ENCODE measurements around the gene PRSS36.
A peak's percentile ranks its signal among the peaks of the same experiment; 100 is the strongest.
"Not testable (repeated sequence)": the region's sequence is repeated elsewhere in the genome, so short reads cannot be mapped to it uniquely, and the experiment has no call there.

Gene PRSS36

DNA sequence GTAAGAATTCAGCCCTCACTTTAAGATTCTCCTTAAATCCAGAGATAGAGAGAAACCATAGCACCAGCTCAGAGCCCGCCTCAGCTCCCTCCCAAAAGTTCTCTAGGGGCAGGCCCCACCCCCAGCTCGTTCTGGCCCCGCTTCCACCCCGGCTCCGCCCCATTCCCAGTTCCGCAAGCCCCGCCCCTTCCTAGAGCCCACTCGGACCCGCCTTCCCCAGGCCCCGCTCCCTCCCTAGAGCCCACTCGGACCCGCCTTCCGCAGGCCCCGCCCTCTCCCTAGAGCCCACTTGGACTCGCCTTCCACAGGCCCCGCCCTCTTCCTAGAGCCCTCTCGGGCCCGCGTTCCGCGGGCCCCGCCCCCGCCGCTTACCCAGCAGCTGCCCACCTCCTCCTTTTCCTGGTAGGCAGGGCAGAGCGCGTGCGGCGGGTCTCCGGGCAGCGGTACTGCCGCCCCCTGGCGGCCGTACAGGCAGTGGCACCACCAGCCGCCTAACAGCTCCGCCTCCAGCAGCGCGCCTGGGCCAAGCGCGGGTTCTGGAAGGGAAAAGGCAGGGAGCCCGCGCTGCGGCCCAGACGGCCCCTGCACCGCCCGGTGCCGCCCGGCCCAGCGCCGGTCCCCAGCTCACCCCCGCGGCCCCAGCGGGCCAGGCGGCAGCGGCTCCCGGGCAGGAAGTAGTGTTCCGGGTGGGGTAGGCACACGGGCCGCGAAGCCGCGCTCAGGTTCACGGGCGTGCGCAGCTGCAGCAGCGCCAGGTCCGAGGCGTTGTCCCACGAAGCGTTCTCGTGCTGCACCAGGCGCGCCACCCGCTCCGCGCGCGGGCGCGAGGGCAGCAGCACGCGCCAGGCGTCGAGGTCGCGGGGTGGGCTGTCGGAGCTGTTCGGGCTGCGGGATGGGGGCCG lies 7.5 kb downstream of the PRSS36 start:
- DNase-seq (ENCODE audit: low read depth, low spot score) = peak; percentile 99

DNA sequence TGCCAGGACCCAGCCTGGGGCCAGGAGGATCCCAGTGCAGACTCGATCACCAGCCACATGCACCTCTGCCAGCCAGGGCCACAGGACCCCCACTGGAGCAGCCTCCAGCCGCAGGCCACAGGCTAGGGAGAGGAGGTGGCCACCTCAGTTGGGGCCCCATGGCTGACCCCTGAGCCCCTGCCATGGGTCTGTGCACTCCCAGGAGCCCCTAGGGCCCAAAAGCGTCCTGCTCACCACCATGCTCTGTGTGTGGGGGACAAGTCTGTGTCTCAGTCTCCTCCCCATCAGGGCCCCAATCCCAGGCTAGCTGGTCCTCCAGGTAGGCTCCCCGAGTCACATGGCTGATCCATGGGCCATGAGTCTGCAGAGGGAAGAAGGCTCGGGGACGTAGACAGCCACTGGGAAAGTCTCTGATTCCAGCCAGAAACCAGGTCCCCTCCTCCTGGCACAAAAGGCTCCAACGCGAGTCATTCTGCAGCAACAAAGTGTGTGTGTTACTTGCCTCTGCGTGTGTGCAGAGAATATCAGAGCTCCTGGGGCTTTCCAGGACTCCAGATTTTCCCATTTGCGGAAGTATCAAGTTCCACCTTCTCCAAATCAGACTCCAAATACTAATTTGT lies 8.3 kb downstream of the PRSS36 start:
- no peak for DNase-seq (ENCODE audit: low read depth, low spot score)

DNA sequence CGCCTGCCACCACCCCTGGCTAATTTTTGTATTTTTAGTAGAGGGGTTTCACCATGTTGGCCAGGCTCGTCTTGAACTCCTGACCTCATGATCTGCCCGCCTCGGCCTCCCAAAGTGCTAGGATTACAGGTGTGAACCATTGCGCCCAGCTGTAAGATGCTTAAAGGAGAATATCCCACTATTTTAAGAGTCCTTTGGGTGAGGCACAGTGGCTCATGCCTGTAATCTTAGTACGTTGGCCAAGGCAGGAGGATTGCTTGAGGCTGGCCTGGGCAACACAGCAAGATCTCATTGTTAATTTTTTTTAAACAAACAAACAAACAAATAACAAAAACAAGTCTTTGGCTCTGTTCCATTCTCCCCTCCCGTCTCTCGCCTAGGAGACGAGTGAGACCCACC lies 8.8 kb downstream of the PRSS36 start:
- DNase-seq (ENCODE audit: low read depth, low spot score) = not testable (repeated sequence)

DNA sequence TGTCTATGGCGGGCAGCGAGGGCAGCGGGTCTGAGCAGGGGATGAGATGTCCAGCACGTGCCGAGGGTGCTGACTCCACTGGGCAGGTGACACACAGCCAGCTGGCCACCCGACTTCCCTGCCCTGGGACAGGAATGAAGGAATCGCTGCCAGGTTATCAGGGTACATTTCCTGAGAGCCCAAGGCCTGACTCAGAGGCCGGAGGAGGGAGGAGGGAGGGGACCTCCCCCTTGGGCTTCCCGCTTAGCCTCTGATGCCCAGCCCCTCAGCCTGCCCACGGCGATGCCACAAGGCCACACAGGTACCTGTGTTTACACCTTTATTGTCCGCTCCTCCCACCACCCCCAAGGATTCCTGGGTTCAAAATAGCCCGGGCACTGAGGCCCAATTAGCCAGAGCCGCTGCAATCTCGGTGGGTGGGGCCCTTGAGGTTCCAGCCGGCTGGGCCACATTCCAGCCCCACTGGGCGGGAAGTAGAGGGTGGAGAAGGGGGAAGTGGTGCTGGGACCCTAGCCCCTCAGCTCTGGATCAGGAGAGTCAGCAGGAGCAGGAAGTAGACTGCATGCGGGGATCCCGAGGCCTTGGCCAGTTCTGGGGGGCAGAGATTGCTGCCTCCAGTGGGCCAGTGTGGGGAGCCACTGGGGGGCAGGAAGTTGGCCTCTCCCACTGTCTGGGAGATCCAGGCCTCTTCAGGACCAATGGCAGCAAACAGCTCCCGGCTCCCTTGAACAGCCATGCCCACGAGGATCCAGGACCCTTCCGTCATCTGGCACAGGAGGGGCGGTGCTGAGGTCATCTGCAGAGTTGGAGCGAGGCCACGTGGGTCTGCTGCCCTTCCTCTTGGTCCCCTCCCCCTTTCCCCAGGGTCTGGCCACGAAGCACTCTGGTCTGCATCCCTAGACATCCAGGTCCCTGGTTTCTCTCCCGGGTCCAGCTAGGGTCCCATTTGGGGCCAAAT lies 11.0 kb downstream of the PRSS36 start:
- DNase-seq (ENCODE audit: low read depth, low spot score) = peak; percentile 90

DNA sequence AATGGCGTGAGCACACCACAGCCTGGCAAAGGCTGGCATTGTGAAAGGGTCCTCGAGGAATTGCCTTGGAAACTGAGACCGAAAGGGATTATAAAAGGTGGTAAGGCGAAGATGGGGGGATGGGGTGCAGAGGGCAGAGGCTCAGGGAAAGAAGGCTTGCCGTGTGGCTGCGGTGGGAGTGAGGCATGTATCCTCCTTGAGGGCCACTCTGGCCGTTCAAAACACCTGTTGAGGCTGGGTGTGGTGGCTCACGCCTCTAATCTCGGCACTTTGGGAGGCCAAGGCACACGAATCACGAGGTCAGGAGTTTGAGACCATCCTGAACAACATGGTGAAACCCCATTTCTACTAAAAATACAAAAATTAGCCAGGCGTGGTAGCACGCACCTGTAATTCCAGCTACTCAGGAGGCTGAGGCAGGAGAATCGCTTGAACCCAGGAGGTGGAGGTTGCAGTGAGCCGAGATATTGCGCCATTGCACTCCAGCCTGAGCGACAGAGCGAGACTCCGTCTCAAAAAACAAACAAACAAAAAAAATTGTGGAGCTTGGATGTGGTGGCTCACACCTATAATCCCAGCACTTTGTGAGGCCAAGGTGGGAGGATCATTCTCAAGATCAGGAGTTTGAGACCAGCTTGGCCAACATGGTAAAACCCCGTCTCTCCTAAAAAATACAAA lies 12.9 kb downstream of the PRSS36 start:
- DNase-seq (ENCODE audit: low read depth, low spot score) = not testable (repeated sequence)

DNA sequence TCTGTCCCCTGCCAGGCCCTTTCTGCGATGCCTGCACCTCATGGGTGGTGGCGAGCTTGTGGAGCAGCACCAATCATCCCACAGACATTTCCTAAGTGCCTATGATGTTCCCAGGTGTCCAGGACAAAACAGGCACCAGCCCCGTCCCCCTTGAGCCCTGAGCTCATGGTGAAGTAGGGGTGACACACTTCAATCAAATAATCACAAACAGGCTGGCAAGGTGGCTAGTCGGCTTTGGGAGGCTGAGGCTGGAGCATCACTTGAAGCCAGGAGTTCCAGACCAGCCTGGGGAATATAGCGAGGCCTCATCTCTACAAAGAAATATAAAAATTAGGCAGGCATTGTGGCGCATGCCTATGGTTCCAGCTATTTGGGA lies 13.6 kb downstream of the PRSS36 start:
- no peak for DNase-seq (ENCODE audit: low read depth, low spot score)

DNA sequence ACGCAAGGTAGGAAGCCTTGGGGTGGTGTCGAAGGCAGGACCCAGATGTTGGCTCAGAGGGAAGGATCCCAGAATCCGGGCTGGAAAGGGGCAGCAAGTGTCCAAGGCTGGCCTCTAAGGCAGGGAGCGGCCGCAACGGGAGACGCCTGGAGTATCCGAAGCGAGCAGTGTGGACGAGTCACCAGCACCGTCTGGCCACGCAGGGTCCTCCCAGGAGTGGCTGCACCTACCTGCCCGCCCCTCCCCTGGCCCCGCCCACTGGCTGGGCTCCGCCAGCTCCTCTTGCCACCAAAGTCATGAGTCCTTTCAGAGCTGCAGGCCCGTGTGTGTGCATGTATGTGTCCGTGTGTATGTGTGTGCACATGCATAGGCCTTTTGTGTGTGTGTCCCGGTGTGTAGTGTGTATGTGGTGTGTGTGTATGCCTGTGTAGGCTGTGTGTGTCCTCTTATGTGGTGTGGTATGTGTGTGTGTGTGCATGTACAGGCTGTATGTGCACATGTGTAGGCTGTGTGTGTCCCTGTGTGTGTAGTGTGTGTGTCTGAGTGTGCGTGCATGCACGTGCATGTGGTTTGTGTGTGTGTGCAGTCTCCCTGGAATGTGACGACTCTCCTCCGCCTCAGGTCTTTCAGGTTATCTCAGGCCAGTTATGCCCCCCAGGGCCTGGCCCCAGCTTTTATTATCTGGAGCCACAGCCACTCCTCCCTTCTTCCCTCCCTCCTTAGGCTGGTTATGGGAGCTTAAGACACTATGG lies 14.2 kb downstream of the PRSS36 start, which contains the start of gene PRSS8:
TSS of gene PRSS8 (minus strand) at position 193 of the 752 bp plus-strand sequence. CDS start 229 bp downstream, outside the sequence.
- peak; percentile 75 for DNase-seq (ENCODE audit: low read depth, low spot score)

DNA sequence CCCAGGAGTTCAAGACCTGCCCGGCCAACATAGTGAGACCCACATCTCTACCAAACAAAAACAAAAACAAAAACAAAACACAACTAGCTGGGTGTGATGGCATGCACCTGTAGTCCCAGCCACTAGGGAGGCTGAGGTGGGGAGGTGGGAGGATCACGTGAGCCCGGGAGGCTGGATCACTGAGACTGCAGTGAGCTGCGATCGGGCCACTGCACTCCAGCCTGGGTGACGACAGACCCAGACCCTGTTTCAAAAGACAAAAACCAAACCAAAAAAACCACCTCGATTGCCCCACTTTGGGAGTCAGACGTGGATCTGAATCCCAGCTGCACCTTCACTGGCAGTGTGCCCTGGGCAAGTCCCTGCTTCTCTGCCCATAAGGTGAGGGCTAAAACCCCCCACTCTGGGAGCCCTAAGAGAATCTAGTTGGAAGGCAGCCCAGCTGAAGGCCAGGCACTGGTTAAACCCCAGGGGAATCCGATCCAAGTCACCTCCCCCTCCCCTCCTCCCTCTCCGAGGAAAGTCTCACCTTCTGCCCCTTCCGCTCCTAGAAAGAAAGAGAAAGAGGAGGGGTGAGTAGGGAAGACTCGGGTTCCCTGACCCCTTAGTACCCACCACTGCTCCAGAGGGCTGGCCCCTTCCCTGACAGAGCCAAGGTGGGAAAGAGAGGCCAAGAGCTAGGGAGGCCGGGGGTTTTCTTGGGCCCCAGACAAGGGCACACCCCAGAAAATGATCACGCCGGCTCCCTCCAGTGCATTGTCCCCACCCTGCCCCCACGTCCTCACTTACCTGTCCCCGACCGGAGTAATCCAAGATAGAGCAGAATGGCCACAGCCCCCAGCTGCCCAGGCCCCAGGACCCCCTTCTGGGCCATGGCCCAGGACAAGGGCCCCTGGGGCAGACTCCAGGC lies 15.0 kb downstream of the PRSS36 start:
- peak; percentile 85 for DNase-seq (ENCODE audit: low read depth, low spot score)

DNA sequence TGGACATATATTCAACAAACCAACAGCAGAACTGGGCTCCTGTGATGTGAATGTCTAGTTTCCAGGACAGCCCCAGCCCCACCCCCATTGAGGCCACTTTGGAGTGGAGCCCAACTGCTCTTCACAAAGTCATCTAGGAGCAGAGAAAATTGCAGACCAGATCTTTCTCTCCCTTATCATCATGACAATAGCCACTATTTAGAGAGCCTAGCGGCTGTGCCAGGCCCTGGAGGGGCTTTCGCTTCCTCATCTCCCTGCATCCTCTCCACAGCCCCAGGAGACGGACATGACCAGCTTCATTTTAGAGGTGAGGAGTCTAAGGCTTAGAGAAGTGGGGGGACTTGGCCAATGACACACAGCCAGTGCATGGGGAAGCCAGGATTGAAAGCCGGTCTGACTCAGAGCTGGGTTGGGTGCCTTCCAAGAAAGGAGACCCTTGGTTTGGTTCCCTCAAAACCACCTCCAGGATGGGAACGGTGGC lies 15.7 kb downstream of the PRSS36 start:
- DNase-seq (ENCODE audit: low read depth, low spot score) = peak; percentile 82

DNA sequence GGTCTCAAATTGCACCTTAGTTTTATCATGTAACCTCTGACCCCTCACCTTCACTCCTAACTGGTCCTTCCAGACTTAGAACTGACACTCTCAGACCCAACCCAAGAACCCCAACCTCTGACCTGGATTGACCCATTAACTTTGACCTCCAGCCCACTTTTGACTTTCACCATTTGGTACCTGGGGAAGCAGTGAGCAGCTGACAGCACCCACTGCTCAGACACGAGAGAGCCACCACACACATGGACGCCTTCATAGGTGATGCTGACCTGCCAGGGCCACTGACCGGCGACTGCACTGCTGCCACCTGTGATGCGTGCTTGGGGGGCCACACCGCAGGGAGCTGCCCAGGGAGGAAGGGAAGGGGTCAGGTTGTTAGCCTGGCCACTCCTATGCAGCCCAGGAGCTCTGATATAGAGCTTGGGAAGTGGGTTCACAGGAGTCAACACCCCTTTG lies 16.8 kb downstream of the PRSS36 start:
- DNase-seq (ENCODE audit: low read depth, low spot score) = no peak

DNA sequence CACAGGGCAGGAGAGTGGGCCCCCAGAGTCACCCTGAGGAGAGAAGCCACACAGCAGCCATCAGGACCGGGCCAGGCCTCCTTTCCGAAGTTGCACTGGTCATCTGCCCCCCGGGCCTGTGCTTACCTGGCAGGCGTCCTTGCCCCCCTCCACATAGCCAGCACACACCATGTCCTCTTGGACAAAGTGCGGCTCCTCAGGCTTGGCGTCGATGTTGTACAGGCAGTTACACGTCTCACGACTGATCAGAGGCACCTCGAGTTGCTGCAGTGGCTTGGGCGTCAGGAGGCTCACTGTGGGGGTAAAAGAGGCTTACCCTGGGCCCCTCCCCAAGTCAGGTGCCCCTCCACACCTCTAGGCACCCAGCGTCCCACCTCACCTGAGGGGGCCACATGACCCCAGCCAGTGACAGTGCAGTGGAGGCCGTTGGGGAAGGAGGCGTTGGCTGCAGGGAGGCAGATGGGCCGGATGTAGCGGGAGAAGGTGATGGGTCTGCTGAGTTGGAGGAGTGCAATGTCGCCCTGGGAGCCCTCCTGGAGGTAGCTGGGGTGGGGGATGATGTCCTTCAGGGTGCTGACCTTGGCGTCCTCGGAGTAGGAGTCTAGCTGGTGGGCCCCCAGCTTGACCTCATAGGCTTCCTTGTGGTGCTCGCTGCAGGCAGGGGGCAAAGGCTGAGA lies 17.4 kb downstream of the PRSS36 start:
- DNase-seq (ENCODE audit: low read depth, low spot score) = no peak

DNA sequence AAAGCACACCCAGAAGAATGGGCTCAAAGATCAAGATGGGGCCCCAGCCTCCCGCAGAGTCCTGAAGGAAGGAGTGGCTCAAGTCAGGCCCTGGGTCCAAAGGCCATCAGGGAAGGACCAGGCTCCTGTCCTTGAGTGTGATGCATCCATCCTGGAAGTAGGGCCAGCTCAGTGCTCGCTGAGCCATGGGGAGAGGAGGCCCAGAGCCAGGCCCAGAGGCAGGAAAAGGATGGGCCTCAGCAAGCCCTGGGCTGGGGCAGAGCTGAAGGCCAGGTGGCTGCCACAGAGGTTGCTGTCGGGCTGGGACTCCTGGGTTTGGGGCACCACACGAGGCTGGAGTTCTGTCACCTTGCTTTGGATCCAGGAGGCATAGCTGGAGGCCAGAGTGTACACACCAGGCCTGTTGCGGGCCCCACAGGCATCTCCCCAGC lies 18.0 kb downstream of the PRSS36 start:
- no peak for DNase-seq (ENCODE audit: low read depth, low spot score)

DNA sequence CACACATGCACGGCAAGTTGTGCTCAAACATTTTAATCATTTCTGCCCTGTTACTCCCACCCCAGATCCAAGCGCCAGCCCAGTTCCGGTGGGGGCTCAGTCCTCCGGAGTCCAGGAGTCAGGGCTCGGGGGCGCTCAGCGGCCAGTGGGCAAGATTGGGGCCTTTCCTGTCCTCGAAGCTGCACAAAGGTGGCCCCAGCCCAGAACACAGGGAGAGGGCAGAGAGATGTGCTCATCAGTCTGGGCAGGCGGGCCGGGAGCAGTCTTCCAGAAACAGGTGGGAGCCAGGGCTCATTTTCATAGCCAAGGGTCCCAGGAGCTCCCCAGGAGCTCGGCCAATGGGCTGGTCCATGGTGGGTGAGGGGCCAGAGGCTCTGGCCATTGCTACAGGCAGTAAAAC lies 18.4 kb downstream of the PRSS36 start:
- DNase-seq (ENCODE audit: low read depth, low spot score) = no peak

DNA sequence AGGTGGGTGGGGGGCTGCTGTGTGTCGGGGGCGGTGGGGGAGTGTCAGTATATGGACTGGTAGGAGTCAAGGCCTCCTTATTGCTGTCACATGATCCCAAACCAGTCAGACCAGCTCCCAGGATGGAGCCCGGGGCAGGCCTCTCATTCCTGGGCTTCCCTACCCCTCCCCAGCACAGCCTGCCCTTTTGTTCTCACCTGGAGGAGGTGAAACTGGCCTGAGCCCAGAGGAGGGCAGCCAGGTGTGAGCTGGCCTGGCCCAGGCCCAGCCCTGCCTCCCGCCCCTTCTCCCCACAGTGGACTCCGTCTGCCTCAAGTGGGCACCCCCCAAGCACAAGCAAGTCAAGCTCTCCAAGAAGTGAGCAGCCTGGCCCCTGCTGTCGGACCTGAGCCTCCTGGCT lies 19.0 kb downstream of the PRSS36 start:
- peak; percentile 94 for DNase-seq (ENCODE audit: low read depth, low spot score)

DNA sequence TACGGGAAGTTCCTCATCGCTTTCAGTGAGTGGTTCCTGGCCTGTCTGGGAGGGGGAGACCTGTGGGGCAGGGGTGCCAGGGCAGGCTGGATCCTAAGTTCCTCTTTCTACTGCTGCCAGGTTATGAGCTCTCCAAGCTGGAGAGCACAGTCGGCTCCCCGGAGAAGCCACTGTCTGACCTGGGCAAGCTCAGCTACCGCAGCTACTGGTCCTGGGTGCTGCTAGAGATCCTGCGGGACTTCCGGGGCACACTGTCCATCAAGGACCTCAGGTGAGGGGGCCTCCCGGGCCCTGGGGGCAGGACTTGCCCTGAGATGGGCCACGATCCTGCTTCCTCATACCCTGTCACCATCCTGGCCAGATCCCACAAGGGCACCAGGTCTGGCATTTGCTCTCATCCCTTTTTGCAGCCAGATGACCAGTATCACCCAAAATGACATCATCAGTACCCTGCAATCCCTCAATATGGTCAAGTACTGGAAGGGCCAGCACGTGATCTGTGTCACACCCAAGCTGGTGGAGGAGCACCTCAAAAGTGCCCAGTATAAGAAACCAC lies 19.5 kb downstream of the PRSS36 start:
- no peak for DNase-seq (ENCODE audit: low read depth, low spot score)

DNA sequence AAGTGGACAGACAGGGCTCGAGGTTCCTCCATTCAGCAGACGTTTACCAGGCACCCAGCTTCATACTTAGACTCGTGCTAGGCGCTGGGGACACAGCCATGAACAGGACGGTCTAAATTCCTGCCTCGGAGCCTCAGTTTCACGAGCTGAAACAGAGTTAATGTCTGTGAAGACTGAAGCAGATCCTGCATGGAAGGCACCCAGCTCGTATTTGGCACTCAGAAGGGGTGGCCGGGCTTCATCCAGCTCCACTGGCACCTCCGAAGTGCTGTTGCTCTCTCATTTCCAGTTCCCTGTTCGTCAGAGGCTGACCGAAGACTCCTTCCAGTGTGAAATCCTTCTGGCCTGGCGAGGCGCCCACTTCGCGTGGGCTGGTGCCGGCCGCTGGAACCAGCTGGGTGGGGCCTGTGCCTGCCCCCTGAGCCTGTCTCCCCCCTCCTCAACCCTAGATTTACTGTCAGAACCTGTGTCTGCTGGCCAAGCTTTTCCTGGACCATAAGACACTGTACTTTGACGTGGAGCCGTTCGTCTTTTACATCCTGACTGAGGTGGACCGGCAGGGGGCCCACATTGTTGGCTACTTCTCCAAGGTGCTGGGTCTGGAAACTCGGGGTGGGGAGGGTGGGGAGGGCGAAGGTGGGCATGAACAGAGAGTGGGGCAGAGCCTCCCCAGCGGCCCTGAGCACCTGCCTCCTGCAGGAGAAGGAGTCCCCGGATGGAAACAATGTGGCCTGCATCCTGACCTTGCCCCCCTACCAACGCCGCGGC lies 20.1 kb downstream of the PRSS36 start:
- DNase-seq (ENCODE audit: low read depth, low spot score) = no peak

All from ELF-1 (cell line).